IMR-90 (cell line): Measurements from ENCODE around the gene PRKRIP1. TPM values are rescaled to one million over a fixed set of nuclear protein-coding genes. Genes with fewer than 3 reads are reported as not detected.

Experiments
- ATAC-seq: fragments of 200-7000 bp; cut with Tn5 transposase; 2 replicates; pipeline ENCODE4 v1.9.1; 2020; ENCODE audit warnings: low read depth, mild to moderate bottlenecking, moderate library complexity
- BruUV-seq: library from RNA; stranded (reverse); fragments of 400-500 nt; replicated peaks from 2 replicates; lab custom pipeline; 2021; lab: Mats Ljungman, UMichigan
- CTCF ChIA-PET: fragments of 300-600 bp; formaldehyde crosslinking; extraction: SDS; loops from one replicate; lab custom pipeline; 2021; ENCODE audit warnings: antibody characterized with exemption; lab: Yijun Ruan, JAX
- POLR2A ChIA-PET: fragments of 300-600 bp; sonication (Branson Sonifier 250); formaldehyde crosslinking; loops from one replicate; lab custom pipeline; 2022; ENCODE audit warnings: antibody characterized with exemption; ENCODE audit not compliant: unreplicated experiment; lab: Charles Lee
- DNase-seq: peaks from one replicate; pipeline ENCODE4 v3.0.0; 2013
- H2AFZ ChIP-seq: replicated peaks from 2 replicates; pipeline ENCODE3; 2013; ENCODE audit warnings: low read length, mild to moderate bottlenecking; ENCODE audit not compliant: poor library complexity
- H2AK5ac ChIP-seq: 2 replicates; pipeline ENCODE4 v1.6.1; 2013; ENCODE audit warnings: low read depth, low read length, inconsistent platforms
- H2AK9ac ChIP-seq: replicated peaks from 2 replicates; pipeline ENCODE3; 2013; ENCODE audit warnings: mild to moderate bottlenecking, low read depth, low read length, moderate library complexity; ENCODE audit not compliant: poor library complexity
- H2BK120ac ChIP-seq: 2 replicates; pipeline ENCODE4 v1.6.1; 2013; ENCODE audit warnings: low read depth, low read length, inconsistent platforms
- H2BK15ac ChIP-seq: 3 replicates; pipeline ENCODE4 v1.6.1; 2013; ENCODE audit warnings: low read depth, low read length, inconsistent platforms
- H2BK20ac ChIP-seq: 2 replicates; pipeline ENCODE4 v1.6.1; 2013; ENCODE audit warnings: low read depth, mild to moderate bottlenecking, inconsistent platforms, low read length, moderate library complexity
- H2BK5ac ChIP-seq: 2 replicates; pipeline ENCODE4 v1.6.1; 2013; ENCODE audit warnings: mild to moderate bottlenecking, low read depth, low read length, inconsistent platforms; ENCODE audit not compliant: poor library complexity, severe bottlenecking
- H3K14ac ChIP-seq: replicated peaks from 2 replicates; pipeline ENCODE4 v1.6.1; 2013; ENCODE audit warnings: low read depth, low read length, inconsistent platforms
- H3K18ac ChIP-seq: 2 replicates; pipeline ENCODE4 v1.6.1; 2013; ENCODE audit warnings: low read depth, low read length, control low read depth
- H3K23ac ChIP-seq: 2 replicates; pipeline ENCODE4 v1.6.1; 2013; ENCODE audit warnings: low read depth, low read length, inconsistent platforms
- H3K27ac ChIP-seq: 2 replicates; pipeline ENCODE4 v1.5.1; 2013; ENCODE audit warnings: mild to moderate bottlenecking, control low read depth, low read length; ENCODE audit not compliant: insufficient read depth
- H3K27me3 ChIP-seq: 2 replicates; pipeline ENCODE4 v1.6.1; 2013; ENCODE audit warnings: low read length; ENCODE audit not compliant: control insufficient read depth, insufficient read depth
- H3K36me3 ChIP-seq: 2 replicates; pipeline ENCODE4 v1.6.1; 2013; ENCODE audit warnings: low read length, mixed read lengths; ENCODE audit not compliant: control insufficient read depth, insufficient read depth
- H3K4ac ChIP-seq: 2 replicates; pipeline ENCODE4 v1.6.1; 2013; ENCODE audit warnings: low read depth, low read length, inconsistent platforms
- H3K4me1 ChIP-seq: 2 replicates; pipeline ENCODE4 v1.6.1; 2013; ENCODE audit warnings: low read length, mixed read lengths; ENCODE audit not compliant: control insufficient read depth, insufficient read depth
- H3K4me2 ChIP-seq: 2 replicates; pipeline ENCODE4 v1.6.1; 2013; ENCODE audit warnings: low read depth, mild to moderate bottlenecking, control low read depth, low read length, moderate library complexity
- H3K4me3 ChIP-seq: 2 replicates; pipeline ENCODE4 v1.5.1; 2013; ENCODE audit warnings: low read depth, mild to moderate bottlenecking, control low read depth, low read length, moderate library complexity; ENCODE audit not compliant: insufficient read depth
- H3K56ac ChIP-seq: 2 replicates; pipeline ENCODE4 v1.6.1; 2013; ENCODE audit warnings: low read length, inconsistent platforms; ENCODE audit not compliant: insufficient read depth; ENCODE audit errors: extremely low read depth
- H3K79me1 ChIP-seq, 2 experiments: 2 replicates each; pipeline ENCODE4 v1.6.1; 2013; ENCODE audit warnings: low read length in 2 of 2, inconsistent platforms in 1 of 2, low read depth in 1 of 2
- H3K9ac ChIP-seq: 2 replicates; pipeline ENCODE4 v1.6.1; 2013; ENCODE audit warnings: low read depth, low read length, control low read depth
- H3K9me1 ChIP-seq: 2 replicates; pipeline ENCODE4 v1.6.1; 2013; ENCODE audit warnings: low read length, inconsistent platforms; ENCODE audit not compliant: insufficient read depth
- H3K9me3 ChIP-seq: 2 replicates; pipeline ENCODE4 v1.6.1; 2013; ENCODE audit warnings: low read length; ENCODE audit not compliant: control insufficient read depth, insufficient read depth
- H4K20me1 ChIP-seq: 2 replicates; pipeline ENCODE4 v1.6.1; 2013; ENCODE audit warnings: low read length, inconsistent platforms; ENCODE audit not compliant: insufficient read depth
- H4K5ac ChIP-seq: 2 replicates; pipeline ENCODE4 v1.6.1; 2013; ENCODE audit warnings: mild to moderate bottlenecking, low read depth, low read length, control low read depth
- H4K8ac ChIP-seq, 2 experiments: 2 replicates each; pipeline ENCODE4 v1.6.1; 2013; ENCODE audit warnings: low read depth in 2 of 2, low read length in 2 of 2, control low read depth in 1 of 2, inconsistent platforms in 1 of 2
- H4K91ac ChIP-seq: 2 replicates; pipeline ENCODE4 v1.6.1; 2013; ENCODE audit warnings: low read depth, low read length, inconsistent platforms; ENCODE audit not compliant: insufficient read depth
- BHLHE40 ChIP-seq: fragments of 150-350 bp; IDR thresholded peaks from 2 replicates; pipeline ENCODE4 v1.6.1; 2016; ENCODE audit warnings: mild to moderate bottlenecking, low read depth, low read length
- CEBPB ChIP-seq: IDR thresholded peaks from 2 replicates; pipeline ENCODE4 v1.6.1; 2012; ENCODE audit warnings: low read depth, low read length, improper control_type of control experiment
- CHD1 ChIP-seq: IDR thresholded peaks from 2 replicates; pipeline ENCODE4 v1.6.1; 2012; ENCODE audit warnings: low read depth, low read length, improper control_type of control experiment
- CTCF ChIP-seq: conservative IDR thresholded peaks from 2 replicates; pipeline ENCODE4 v1.5.1; 2012; ENCODE audit warnings: mild to moderate bottlenecking, low read depth, low read length, improper control_type of control experiment
- MAFK ChIP-seq: IDR thresholded peaks from 2 replicates; pipeline ENCODE4 v1.6.1; 2012; ENCODE audit warnings: low read depth, low read length, improper control_type of control experiment
- MAZ ChIP-seq: IDR thresholded peaks from 2 replicates; pipeline ENCODE4 v1.6.1; 2012; ENCODE audit warnings: low read depth, mild to moderate bottlenecking, low read length, improper control_type of control experiment, moderate library complexity, borderline replicate concordance
- NFE2L2 ChIP-seq: fragments of 150-350 bp; IDR thresholded peaks from 2 replicates; pipeline ENCODE4 v1.6.1; 2016; ENCODE audit warnings: low read depth, mild to moderate bottlenecking, low read length
- POLR2A ChIP-seq: IDR thresholded peaks from 2 replicates; pipeline ENCODE4 v1.6.1; 2012; ENCODE audit warnings: mild to moderate bottlenecking, low read depth, low read length
- RAD21 ChIP-seq: IDR thresholded peaks from 2 replicates; pipeline ENCODE4 v1.6.1; 2012; ENCODE audit warnings: low read length, improper control_type of control experiment
- RCOR1 ChIP-seq: IDR thresholded peaks from 2 replicates; pipeline ENCODE4 v1.6.1; 2012; ENCODE audit warnings: mild to moderate bottlenecking, low read length, improper control_type of control experiment; ENCODE audit not compliant: insufficient replicate concordance
- RFX5 ChIP-seq: IDR thresholded peaks from 2 replicates; pipeline ENCODE4 v1.8.0; 2012; ENCODE audit warnings: low read depth, mild to moderate bottlenecking, low read length, moderate library complexity
- SMC3 ChIP-seq: fragments of 150-350 bp; IDR thresholded peaks from 2 replicates; pipeline ENCODE4 v1.6.1; 2016; ENCODE audit warnings: low read depth, mild to moderate bottlenecking, antibody characterized with exemption, low read length, moderate library complexity
- USF2 ChIP-seq: fragments of 150-350 bp; IDR thresholded peaks from 2 replicates; pipeline ENCODE4 v1.6.1; 2017; ENCODE audit warnings: mild to moderate bottlenecking, antibody characterized with exemption, low read length, low read depth
- whole genome bisulfite sequencing, 2 experiments: methylation state at CpG; one replicate each; pipeline versions ENCODE4 v1.1.5 to v1.1.7; 2013; ENCODE audit warnings: missing lambda C conversion rate in 2 of 2; ENCODE audit not compliant: insufficient read length in 1 of 2; ENCODE audit errors: extremely low coverage in 2 of 2; 5-methylcytosine and 5-hydroxymethylcytosine counted together
- dilution Hi-C: fragments of 300-500 bp; cut with HindIII; formaldehyde crosslinking; loops from one replicate; pipeline ENCODE4 v1.14.3; 2018; ENCODE audit warnings: low sequenced_read_pairs; ENCODE audit not compliant: unreplicated experiment
- in situ Hi-C: fragments of 300-500 bp; cut with MboI; formaldehyde crosslinking; loops from 3 replicates; pipeline ENCODE4 v1.14.3; 2019; ENCODE audit warnings: low sequenced_read_pairs, inconsistent platforms, mixed read lengths
- intact Hi-C: fragments of 100-400 bp; cut with micrococcal nuclease; formaldehyde crosslinking; loops from 2 replicates; pipeline ENCODE4 v1.10.0; 2022
- polyA plus RNA-seq, 3 experiments: library from polyadenylated mRNA; depleted of rRNA; stranded (reverse); fragments of >200 nt; gene quantifications; 2 replicates each; pipeline ENCODE4 v1.2.3, GENCODE V29; 2012; ENCODE audit warnings: low replicate concordance in 1 of 3
- total RNA-seq: library from RNA; depleted of rRNA; stranded (reverse); fragments of >200 nt; gene quantifications from 2 replicates; pipeline ENCODE4 v1.2.3, GENCODE V29; 2012

PRKRIP1 gene
- total and polyA plus RNA-seq, 2 of the 4 experiments (the other 2 are of a cell fraction): 6.5 to 21.6 TPM

GRCh38 chr7:102390697-102391484 lies 5.3 kb upstream of the PRKRIP1 start:
- H3K56ac ChIP-seq: no peak overlapping the region
- POLR2A ChIA-PET: no interaction called here
- no peak overlapping the region for H3K27ac ChIP-seq
- H3K79me1 ChIP-seq: peaks cover 4 to 24% of the 10 kb centered on the region in 2 experiments; a peak in 2 of 4 replicates
- no peak overlapping the region for H4K5ac ChIP-seq
- no peak overlapping the region for H3K18ac ChIP-seq
- H3K4me1 ChIP-seq: no peaks in the 10 kb centered on the region
- H3K23ac ChIP-seq: no peak overlapping the region
- no peak overlapping the region for H2AK5ac ChIP-seq
- H3K27me3 ChIP-seq: no peaks in the 10 kb centered on the region
- no peak for TF ChIP-seq CHD1
- TF ChIP-seq SMC3: peak; percentile 84
- TF ChIP-seq MAZ: peak; percentile 58; the same call in 1 of the 2 replicates
- TF ChIP-seq POLR2A: no peak
- TF ChIP-seq CTCF: peak; percentile 84
- no peak for TF ChIP-seq USF2
- TF ChIP-seq CEBPB: no peak
- no peak for TF ChIP-seq BHLHE40
- no peak for TF ChIP-seq RFX5
- TF ChIP-seq RCOR1: no peak
- TF ChIP-seq RAD21: peak; percentile 81
- no peak for TF ChIP-seq NFE2L2
- no peak for TF ChIP-seq MAFK
- H4K20me1 ChIP-seq: peaks cover 6% of the 10 kb centered on the region
- no peak overlapping the region for H2BK5ac ChIP-seq
- no peak overlapping the region for H3K4ac ChIP-seq
- H2BK20ac ChIP-seq: no peak overlapping the region
- H2BK120ac ChIP-seq: no peak overlapping the region
- in situ Hi-C loops: loop anchor here (5.0 kb wide), 1 partner anchor 109 kb away; no protein-coding TSS in a partner anchor
- intact Hi-C loops: loop anchor here (1.0 kb wide), 1 partner anchor 112 kb away; no protein-coding TSS in a partner anchor
- no peak overlapping the region for H3K4me3 ChIP-seq
- no peak overlapping the region for H4K8ac ChIP-seq
- BruUV-seq: no TSS peak
- dilution Hi-C loops: no loop called here
- CTCF ChIA-PET: no interaction called here
- H2BK15ac ChIP-seq: no peak overlapping the region
- DNase-seq (peak; percentile 66), ATAC-seq (peak; percentile 86)
- no peak overlapping the region for H3K9ac ChIP-seq
- no peaks in the 10 kb centered on the region for H3K9me3 ChIP-seq
- no peaks in the 10 kb centered on the region for H3K9me1 ChIP-seq
- no peak overlapping the region for H3K14ac ChIP-seq
- peaks cover 21% of the 10 kb centered on the region for H3K36me3 ChIP-seq
- no peak overlapping the region for H4K91ac ChIP-seq
- peak overlapping the region; percentile 72 for H2AFZ ChIP-seq
- H3K4me2 ChIP-seq: no peak overlapping the region
- whole genome bisulfite sequencing, 2 experiments: 13% methylated on average over 3 of the region's 12 CpGs; no CpG with 5 or more reads in 1 of the 2 experiments
- peak overlapping the region; percentile 65 for H2AK9ac ChIP-seq
